ENCODE results near the gene RUBCNL.
A peak's percentile ranks its signal among the peaks of the same experiment; 100 is the strongest.

RUBCNL gene

DNA sequence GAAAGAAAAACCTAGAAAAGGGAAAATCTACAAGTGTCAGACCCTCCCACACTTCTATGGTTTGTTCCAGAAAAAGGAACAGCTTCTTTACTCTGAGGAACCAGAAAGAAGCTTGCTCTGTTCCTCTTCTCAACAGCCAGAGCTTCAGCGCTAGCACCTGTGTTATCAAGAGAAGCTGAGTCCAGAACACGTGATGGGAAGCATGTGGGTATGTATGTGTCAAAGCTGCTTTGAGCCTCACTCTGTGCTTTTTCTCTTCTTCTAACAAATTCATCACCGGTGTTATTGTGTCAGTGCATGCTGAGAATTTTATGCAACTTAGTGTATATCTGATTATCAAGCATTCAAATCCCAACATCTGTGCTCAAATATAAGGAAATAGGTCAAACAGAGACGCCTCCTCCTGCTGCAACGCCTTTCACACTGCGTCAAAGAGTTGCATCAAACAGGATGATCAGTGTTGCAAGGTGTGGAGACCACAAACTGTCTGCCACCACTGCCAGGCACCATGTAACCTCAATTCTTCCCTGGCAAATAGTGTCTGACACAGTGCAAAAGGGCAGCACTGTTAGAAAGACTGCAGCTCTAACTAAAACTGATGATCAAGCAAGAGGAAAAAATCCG lies 91.4 kb downstream of the RUBCNL start:
- peaks cover 25% of the 10 kb centered on the region for H3K4me1 ChIP-seq (ENCODE audit: insufficient read depth, low read length, poor library complexity, severe bottlenecking)
- H4K20me1 ChIP-seq (ENCODE audit: insufficient read depth, low read length, poor library complexity, severe bottlenecking): no peaks in the 10 kb centered on the region
- no peak for TF ChIP-seq EZH2phosphoT487 (IDR thresholded peaks at IDR 0.05; ENCODE audit: borderline replicate concordance)
- TF ChIP-seq, protein P1, sequence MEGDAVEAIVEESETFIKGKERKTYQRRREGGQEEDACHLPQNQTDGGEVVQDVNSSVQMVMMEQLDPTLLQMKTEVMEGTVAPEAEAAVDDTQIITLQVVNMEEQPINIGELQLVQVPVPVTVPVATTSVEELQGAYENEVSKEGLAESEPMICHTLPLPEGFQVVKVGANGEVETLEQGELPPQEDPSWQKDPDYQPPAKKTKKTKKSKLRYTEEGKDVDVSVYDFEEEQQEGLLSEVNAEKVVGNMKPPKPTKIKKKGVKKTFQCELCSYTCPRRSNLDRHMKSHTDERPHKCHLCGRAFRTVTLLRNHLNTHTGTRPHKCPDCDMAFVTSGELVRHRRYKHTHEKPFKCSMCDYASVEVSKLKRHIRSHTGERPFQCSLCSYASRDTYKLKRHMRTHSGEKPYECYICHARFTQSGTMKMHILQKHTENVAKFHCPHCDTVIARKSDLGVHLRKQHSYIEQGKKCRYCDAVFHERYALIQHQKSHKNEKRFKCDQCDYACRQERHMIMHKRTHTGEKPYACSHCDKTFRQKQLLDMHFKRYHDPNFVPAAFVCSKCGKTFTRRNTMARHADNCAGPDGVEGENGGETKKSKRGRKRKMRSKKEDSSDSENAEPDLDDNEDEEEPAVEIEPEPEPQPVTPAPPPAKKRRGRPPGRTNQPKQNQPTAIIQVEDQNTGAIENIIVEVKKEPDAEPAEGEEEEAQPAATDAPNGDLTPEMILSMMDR (conservative IDR thresholded peaks at IDR 0.05; ENCODE audit: low read length): no peak
- H3K9me3 ChIP-seq (ENCODE audit: insufficient read depth, low read depth, low read length): peaks cover 12% of the 10 kb centered on the region; the same call in 1 of the 2 replicates
- no peaks in the 10 kb centered on the region for H3K9me2 ChIP-seq (replicated peaks; ENCODE audit: low read depth, low read length)
- H2AFZ ChIP-seq (ENCODE audit: low read length): peak overlapping the region; percentile 67
- H3K4me2 ChIP-seq (ENCODE audit: low read depth, low read length, poor library complexity, severe bottlenecking): peak overlapping the region; percentile 78
- 0 out of 2 replicates have a peak, but pooled peaks cover 12% of the 10 kb centered on the region for H3F3A ChIP-seq (ENCODE audit: low read depth)
- no peaks in the 10 kb centered on the region for H3K27me3 ChIP-seq (ENCODE audit: insufficient read depth, low read length, poor library complexity, severe bottlenecking)
- H3K79me2 ChIP-seq (ENCODE audit: insufficient read depth, low read length): no peaks in the 10 kb centered on the region
- H3K4me3 ChIP-seq (ENCODE audit: low read length, poor library complexity, severe bottlenecking): peak overlapping the region; percentile 50
- H3K9ac ChIP-seq (ENCODE audit: low read depth, low read length, poor library complexity, severe bottlenecking): peak overlapping the region; percentile 35
- H3K36me3 ChIP-seq (ENCODE audit: insufficient read depth, low read length): no peaks in the 10 kb centered on the region

DNA sequence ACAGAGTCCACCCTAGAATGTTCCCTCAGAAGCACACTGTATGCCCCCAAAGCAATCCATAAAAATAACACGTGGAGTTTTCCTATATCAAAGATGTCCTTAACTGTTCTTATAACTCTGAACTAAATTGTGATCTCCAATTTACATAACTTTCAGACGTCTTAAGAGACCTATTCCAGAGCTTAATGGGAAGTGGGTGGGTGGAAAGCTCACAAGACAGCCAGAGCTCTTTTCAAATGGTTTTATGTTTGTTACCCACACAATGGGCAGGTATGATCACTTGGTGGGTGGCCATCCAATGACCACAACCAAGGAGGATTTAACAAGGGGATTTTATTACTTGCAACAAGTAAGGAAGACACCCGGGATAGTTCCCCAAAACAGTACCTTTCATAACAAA lies 93.6 kb downstream of the RUBCNL start:
- no peak for TF ChIP-seq EZH2phosphoT487 (IDR thresholded peaks at IDR 0.05; ENCODE audit: borderline replicate concordance)
- TF ChIP-seq, protein P1 (conservative IDR thresholded peaks at IDR 0.05; ENCODE audit: low read length): no peak
- H3F3A ChIP-seq (ENCODE audit: low read depth): 0 out of 2 replicates have a peak, but pooled peaks cover 12% of the 10 kb centered on the region
- H4K20me1 ChIP-seq (ENCODE audit: insufficient read depth, low read length, poor library complexity, severe bottlenecking): no peaks in the 10 kb centered on the region
- H3K9me3 ChIP-seq (ENCODE audit: insufficient read depth, low read depth, low read length): no peaks in the 10 kb centered on the region
- H3K9me2 ChIP-seq (replicated peaks; ENCODE audit: low read depth, low read length): no peaks in the 10 kb centered on the region
- peaks cover 28% of the 10 kb centered on the region for H3K4me1 ChIP-seq (ENCODE audit: insufficient read depth, low read length, poor library complexity, severe bottlenecking)
- H3K4me2 ChIP-seq (ENCODE audit: low read depth, low read length, poor library complexity, severe bottlenecking): no peak overlapping the region
- H3K79me2 ChIP-seq (ENCODE audit: insufficient read depth, low read length): no peaks in the 10 kb centered on the region
- no peak overlapping the region for H2AFZ ChIP-seq (ENCODE audit: low read length)
- H3K9ac ChIP-seq (ENCODE audit: low read depth, low read length, poor library complexity, severe bottlenecking): no peak overlapping the region
- no peaks in the 10 kb centered on the region for H3K27me3 ChIP-seq (ENCODE audit: insufficient read depth, low read length, poor library complexity, severe bottlenecking)
- H3K4me3 ChIP-seq (ENCODE audit: low read length, poor library complexity, severe bottlenecking): no peak overlapping the region
- H3K36me3 ChIP-seq (ENCODE audit: insufficient read depth, low read length): no peaks in the 10 kb centered on the region

All from Loucy (cell line).